Activated naive CD4-positive, alpha-beta T cell (primary cell): ENCODE measurements around the gene BTBD17.

ENCODE experiments used
- DNase-seq, 4 experiments: peaks; one replicate each; lab custom pipeline; 2025; lab: John Stamatoyannopoulos, UW

Gene BTBD17

GRCh38 chr17:74359916-74360315 is 1.8 kb downstream of the BTBD17 start:
- DNase-seq = no peak

- no peak for DNase-seq
These were observed 3.0 kb downstream of the BTBD17 start for GRCh38 chr17:74358697-74359096.

GRCh38 chr17:74357466-74357809 is 4.2 kb downstream of the BTBD17 start:
- DNase-seq = no peak

GRCh38 chr17:74356646-74357465 is 4.8 kb downstream of the BTBD17 start:
- no peak for DNase-seq

GRCh38 chr17:74355065-74355464 is 6.6 kb downstream of the BTBD17 start:
- DNase-seq = no peak

- DNase-seq = no peak
These were observed 7.1 kb downstream of the BTBD17 start for GRCh38 chr17:74354561-74354960.

- peak in 1 of 4 experiments; percentile 7 for DNase-seq
These were observed 7.5 kb downstream of the BTBD17 start for GRCh38 chr17:74354123-74354522.

- no peak for DNase-seq
These were observed 8.1 kb downstream of the BTBD17 start for GRCh38 chr17:74353446-74354060.

- DNase-seq = no peak
These were observed 10.0 kb downstream of the BTBD17 start for GRCh38 chr17:74351552-74352210.

- DNase-seq = no peak
These were observed 11.2 kb downstream of the BTBD17 start for GRCh38 chr17:74350486-74350885.

GRCh38 chr17:74349120-74349519 is 12.5 kb downstream of the BTBD17 start:
- DNase-seq = no peak

GRCh38 chr17:74347646-74348045 is 14.0 kb downstream of the BTBD17 start:
- DNase-seq = no peak

GRCh38 chr17:74345433-74346241 is 16.0 kb downstream of the BTBD17 start:
- DNase-seq = no peak

- DNase-seq = no peak
These were observed 17.0 kb downstream of the BTBD17 start for GRCh38 chr17:74344658-74345057.

- no peak for DNase-seq
These were observed 18.0 kb downstream of the BTBD17 start for GRCh38 chr17:74343526-74344284.

- DNase-seq = no peak
These were observed 18.5 kb downstream of the BTBD17 start for GRCh38 chr17:74343121-74343520.

GRCh38 chr17:74342224-74342623 is 19.4 kb downstream of the BTBD17 start:
- DNase-seq = no peak

GRCh38 chr17:74340470-74341023 is 21.1 kb downstream of the BTBD17 start:
- no peak for DNase-seq

GRCh38 chr17:74339537-74340195 is 22.0 kb downstream of the BTBD17 start:
- no peak for DNase-seq

GRCh38 chr17:74337834-74338500 is 23.7 kb downstream of the BTBD17 start:
- DNase-seq = no peak
